Activated gamma-delta T cell treated with anti-CD3 and anti-CD28 coated beads, Interleukin-2, amount 50 U/mL, for 16 hours (primary cell): Measurements from ENCODE around the gene PLEKHG5.

Experiments used
- DNase-seq: peaks from one replicate; pipeline ENCODE4 v3.0.0-alpha.2; 2020; ENCODE audit warnings: low read depth

The PLEKHG5 gene

GRCh38 chr1:6424619-6425593 is 66.6 kb downstream of the PLEKHG5 start, which contains the start of gene ESPN:
Gene ESPN (plus strand): TSS chr1:6424776. CDS start chr1:6424956, 180 bp downstream.
- DNase-seq = no peak

- DNase-seq = no peak
Observed at GRCh38 chr1:6424000-6424565, 67.4 kb downstream of the PLEKHG5 start.

- peak; percentile 47 for DNase-seq
Observed at GRCh38 chr1:6423321-6423999, 68.0 kb downstream of the PLEKHG5 start.

- DNase-seq = no peak
Observed at GRCh38 chr1:6421266-6421665, 70.2 kb downstream of the PLEKHG5 start.

- no peak for DNase-seq
Observed at GRCh38 chr1:6420454-6421042, 70.9 kb downstream of the PLEKHG5 start.

- no peak for DNase-seq
Observed at GRCh38 chr1:6419804-6420453, 71.5 kb downstream of the PLEKHG5 start, which contains the start of gene HES2. Gene HES2 (minus strand): TSS chr1:6419919. CDS start chr1:6419820, 99 bp downstream.

- DNase-seq = no peak
Observed at GRCh38 chr1:6419397-6419803, 72.1 kb downstream of the PLEKHG5 start.

GRCh38 chr1:6418668-6419396 is 72.6 kb downstream of the PLEKHG5 start:
- DNase-seq = no peak

GRCh38 chr1:6417961-6418667 is 73.4 kb downstream of the PLEKHG5 start:
- DNase-seq = no peak
